ENCODE measurements around the gene CA11. TPM values are rescaled to one million over a fixed set of nuclear protein-coding genes. Genes with fewer than 3 reads are reported as not detected.
A peak's percentile ranks its signal among the peaks of the same experiment; 100 is the strongest.
"Not testable (repeated sequence)": the region's sequence is repeated elsewhere in the genome, so short reads cannot be mapped to it uniquely, and the experiment has no call there.

The CA11 gene
- total and polyA plus RNA-seq, 9 of the 15 experiments (the other 6 are each of a cell fraction or from before 2014, with no cell fraction given): 2.9 to 19.9 (median 8.3) TPM

DNA sequence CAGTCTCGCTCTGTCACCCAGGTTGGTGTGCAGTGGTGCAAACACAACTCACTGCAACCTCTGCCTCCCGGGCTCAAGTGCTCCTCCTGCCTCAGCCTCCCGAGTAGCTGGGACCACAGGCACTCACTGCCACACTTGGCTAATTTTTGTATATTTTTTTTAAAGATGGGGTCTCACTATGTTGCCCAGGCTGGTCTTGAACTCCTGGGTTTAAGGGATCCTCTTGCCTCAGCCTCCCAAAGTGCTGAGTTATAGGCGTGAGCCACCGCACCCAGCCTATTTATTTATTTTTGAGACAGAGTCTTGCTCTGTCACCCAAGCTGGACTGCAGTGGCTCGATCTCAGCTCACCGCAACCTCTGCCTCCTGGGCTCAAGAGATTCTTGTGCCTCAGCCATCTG lies 40.6 kb upstream of the CA11 start:
- BruUV-seq (replicated peaks); H4K20me1 ChIP-seq (replicated peaks; ENCODE audit: control insufficient read depth, insufficient read depth, low read length); H3K9me3 ChIP-seq (replicated peaks; ENCODE audit: control insufficient read depth, insufficient read depth, low read depth, low read length); H2AFZ ChIP-seq (ENCODE audit: low read depth, low read length); CTCF ChIA-PET (ENCODE audit: low intra/inter-chr PET ratio); H3K79me2 ChIP-seq (ENCODE audit: control insufficient read depth, insufficient read depth, low read length); in situ Hi-C loops (cut with MboI); H3K9ac ChIP-seq (ENCODE audit: insufficient read depth in 1 of 2, low read depth in 2 of 2, low read length in 2 of 2); FAIRE-seq; H3K4me3 ChIP-seq; H3K27ac ChIP-seq (ENCODE audit: extremely low read depth, low read depth, low read length); H3K27me3 ChIP-seq (ENCODE audit: control insufficient read depth in 2 of 2, insufficient read depth in 2 of 2, low read length in 2 of 2); H3K36me3 ChIP-seq (ENCODE audit: control insufficient read depth, insufficient read depth, low read length); intact Hi-C loops (cut with micrococcal nuclease); DNase-seq (ENCODE audit: extremely low read depth in 1 of 4, low spot score in 3 of 4); H3K4me2 ChIP-seq (ENCODE audit: insufficient read depth, low read length); H3K9me1 ChIP-seq (ENCODE audit: control insufficient read depth, insufficient read depth, low read length); ATAC-seq: not testable (repeated sequence)
- H3K4me1 ChIP-seq (replicated peaks in 1 of 2; ENCODE audit: control insufficient read depth in 2 of 2, insufficient read depth in 2 of 2, low read length in 2 of 2): peaks cover 4 to 14% of the 10 kb centered on the region in 2 experiments; a peak in 3 of 5 replicates
- peak; percentile 67; the same call in 1 of the 2 replicates for TF ChIP-seq ZNF121 (CRISPR knock-in tag; conservative IDR thresholded peaks at IDR 0.05)
- WGBS (ENCODE audit: insufficient coverage, low coverage, missing lambda C conversion rate): 55% methylated on average over 6 of the region's 7 CpGs
- POLR2A ChIA-PET: interaction anchor here (0.6 kb wide), 1 partner anchor 34 kb away, joined by 3 read pairs; no protein-coding TSS in a partner anchor

GRCh38 chr19:48686088-48686487 lies 40.1 kb upstream of the CA11 start:
- no peak for FAIRE-seq
- no peak overlapping the region for H2AFZ ChIP-seq (ENCODE audit: low read depth, low read length)
- 76% methylated on average over 3 of the region's 3 CpGs for WGBS (ENCODE audit: insufficient coverage, low coverage, missing lambda C conversion rate)
- no peak overlapping the region for H3K27ac ChIP-seq (ENCODE audit: extremely low read depth, low read depth, low read length)
- no peaks in the 10 kb centered on the region for H3K79me2 ChIP-seq (ENCODE audit: control insufficient read depth, insufficient read depth, low read length)
- no TSS peak for BruUV-seq (replicated peaks)
- H3K9me3 ChIP-seq (replicated peaks; ENCODE audit: control insufficient read depth, insufficient read depth, low read depth, low read length): no peaks in the 10 kb centered on the region
- no peak for ATAC-seq
- no peaks in the 10 kb centered on the region for H3K9me1 ChIP-seq (ENCODE audit: control insufficient read depth, insufficient read depth, low read length)
- H3K9ac ChIP-seq (ENCODE audit: insufficient read depth in 1 of 2, low read depth in 2 of 2, low read length in 2 of 2): no peak overlapping the region
- ChIA-PET POLR2A (interaction anchor here (0.6 kb wide), 1 partner anchor 34 kb away, joined by 3 read pairs; no protein-coding TSS in a partner anchor), CTCF (ENCODE audit: low intra/inter-chr PET ratio) (no interaction called here)
- no peaks in the 10 kb centered on the region for H3K27me3 ChIP-seq (ENCODE audit: control insufficient read depth in 2 of 2, insufficient read depth in 2 of 2, low read length in 2 of 2)
- H3K4me1 ChIP-seq (replicated peaks in 1 of 2; ENCODE audit: control insufficient read depth in 2 of 2, insufficient read depth in 2 of 2, low read length in 2 of 2): peaks cover 8 to 20% of the 10 kb centered on the region in 2 experiments; a peak in 4 of 5 replicates
- H4K20me1 ChIP-seq (replicated peaks; ENCODE audit: control insufficient read depth, insufficient read depth, low read length): no peaks in the 10 kb centered on the region
- no peak for DNase-seq (ENCODE audit: extremely low read depth in 1 of 4, low spot score in 3 of 4)
- intact Hi-C loops (cut with micrococcal nuclease) (no loop called here), in situ Hi-C loops (cut with MboI) (no loop called here)
- TF ChIP-seq PHF20 (IDR thresholded peaks at IDR 0.05; ENCODE audit: partially characterized antibody) (no peak), FOXA1 (IDR thresholded peaks at IDR 0.05; ENCODE audit: borderline replicate concordance) (no peak), CHD4 (IDR thresholded peaks at IDR 0.05; ENCODE audit: insufficient read depth, insufficient replicate concordance, low read depth, low read length, poor library complexity, severe bottlenecking) (no peak), SLC30A9 (CRISPR knock-in tag; IDR thresholded peaks at IDR 0.05) (no peak), NFIC (IDR thresholded peaks at IDR 0.05) (peak; percentile 75), ETS2 (tag; IDR thresholded peaks at IDR 0.05; ENCODE audit: borderline replicate concordance, poor library complexity, severe bottlenecking) (no peak)
- TF ChIP-seq, protein P1, sequence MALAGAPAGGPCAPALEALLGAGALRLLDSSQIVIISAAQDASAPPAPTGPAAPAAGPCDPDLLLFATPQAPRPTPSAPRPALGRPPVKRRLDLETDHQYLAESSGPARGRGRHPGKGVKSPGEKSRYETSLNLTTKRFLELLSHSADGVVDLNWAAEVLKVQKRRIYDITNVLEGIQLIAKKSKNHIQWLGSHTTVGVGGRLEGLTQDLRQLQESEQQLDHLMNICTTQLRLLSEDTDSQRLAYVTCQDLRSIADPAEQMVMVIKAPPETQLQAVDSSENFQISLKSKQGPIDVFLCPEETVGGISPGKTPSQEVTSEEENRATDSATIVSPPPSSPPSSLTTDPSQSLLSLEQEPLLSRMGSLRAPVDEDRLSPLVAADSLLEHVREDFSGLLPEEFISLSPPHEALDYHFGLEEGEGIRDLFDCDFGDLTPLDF (CRISPR knock-in tag; IDR thresholded peaks at IDR 0.05): no peak
- no peak overlapping the region for H3K4me2 ChIP-seq (ENCODE audit: insufficient read depth, low read length)
- H3K4me3 ChIP-seq: no peak overlapping the region
- H3K36me3 ChIP-seq (ENCODE audit: control insufficient read depth, insufficient read depth, low read length): no peaks in the 10 kb centered on the region

Measured in K562 (cell line).